Mesodermal cell (in vitro differentiated cells): ENCODE measurements around the gene MMRN1.

Experiments
- H3K27ac ChIP-seq: 2 replicates; pipeline ENCODE4 v1.7.0; 2013; ENCODE audit warnings: mild to moderate bottlenecking, low read depth, low read length, moderate library complexity; ENCODE audit not compliant: severe bottlenecking
- H3K36me3 ChIP-seq: 2 replicates; pipeline ENCODE4 v1.7.1; 2013; ENCODE audit warnings: mild to moderate bottlenecking, low read length, moderate library complexity; ENCODE audit not compliant: control insufficient read depth, insufficient read depth
- H3K4me1 ChIP-seq: one replicate; pipeline ENCODE4 v1.7.1; 2013; ENCODE audit warnings: mild to moderate bottlenecking, low read length; ENCODE audit not compliant: insufficient read depth, control insufficient read depth, poor library complexity, severe bottlenecking
- H3K4me3 ChIP-seq: 2 replicates; pipeline ENCODE4 v1.7.0; 2013; ENCODE audit warnings: low read length, control low read depth, mild to moderate bottlenecking; ENCODE audit not compliant: insufficient read depth, poor library complexity, severe bottlenecking; ENCODE audit errors: extremely low read depth
- H3K9me3 ChIP-seq: 2 replicates; pipeline ENCODE4 v1.7.1; 2013; ENCODE audit warnings: mild to moderate bottlenecking, low read length, moderate library complexity; ENCODE audit not compliant: control insufficient read depth
- WGBS, 2 experiments: methylation state at CpG; one replicate each; pipeline ENCODE4 v1.1.5; 2013; ENCODE audit warnings: missing lambda C conversion rate in 2 of 2; ENCODE audit not compliant: insufficient coverage in 2 of 2; 5-methylcytosine and 5-hydroxymethylcytosine counted together

The MMRN1 gene

GRCh38 chr4:89998469-89999011, 103.9 kb downstream of the MMRN1 start:
- Histone ChIP-seq H3K4me3 (no peak overlapping the region), H3K27ac (no peak overlapping the region), H3K4me1 (no peaks in the 10 kb centered on the region), H3K9me3 (no peaks in the 10 kb centered on the region), H3K36me3 (no peaks in the 10 kb centered on the region)
- WGBS, 2 experiments, result 70% methylated on average over 2 of the region's 6 CpGs; no CpG with 5 or more reads in 1 of the 2 experiments

GRCh38 chr4:90001023-90001422, 106.4 kb downstream of the MMRN1 start:
- H3K36me3 ChIP-seq, result no peaks in the 10 kb centered on the region
- H3K27ac ChIP-seq, result no peak overlapping the region
- WGBS, 2 experiments, result no CpG with 5 or more reads among the region's 2 CpGs
- no peak overlapping the region for H3K4me3 ChIP-seq
- no peaks in the 10 kb centered on the region for H3K4me1 ChIP-seq
- H3K9me3 ChIP-seq, result no peaks in the 10 kb centered on the region

- Histone ChIP-seq H3K4me3 (no peak overlapping the region), H3K27ac (no peak overlapping the region), H3K4me1 (no peaks in the 10 kb centered on the region), H3K36me3 (no peaks in the 10 kb centered on the region), H3K9me3 (no peaks in the 10 kb centered on the region)
- 82 to 86% methylated on average over 4 of the region's 5 CpGs for WGBS, 2 experiments
Observed at GRCh38 chr4:90002441-90003062, 107.9 kb downstream of the MMRN1 start.
